Activated CD4-positive, alpha-beta memory T cell treated with anti-CD3 and anti-CD28 coated beads for 36 hours (primary cell): ENCODE measurements around the gene FER1L5. TPM values are rescaled to one million over a fixed set of nuclear protein-coding genes. Genes with fewer than 3 reads are reported as not detected.

Experiments
- CTCF ChIA-PET: fragments of 350-600 bp; sonication (Branson Sonifier 250); formaldehyde crosslinking; loops from one replicate; lab custom pipeline; 2021; ENCODE audit warnings: antibody characterized with exemption, inconsistent platforms; lab: Charles Lee
- POLR2A ChIA-PET: fragments of 350-600 bp; sonication (Branson Sonifier 250); formaldehyde crosslinking; loops from one replicate; lab custom pipeline; 2021; ENCODE audit warnings: antibody characterized with exemption; lab: Charles Lee
- DNase-seq: peaks from one replicate; pipeline ENCODE4 v3.0.0-alpha.2; 2020
- H3K27ac Mint-ChIP-seq: one replicate; pipeline ENCODE4 v1.8.0; 2021; ENCODE audit warnings: mixed read lengths
- H3K27me3 Mint-ChIP-seq: one replicate; pipeline ENCODE4 v1.8.0; 2021; ENCODE audit warnings: mixed read lengths
- H3K36me3 Mint-ChIP-seq: one replicate; pipeline ENCODE4 v1.8.0; 2021; ENCODE audit warnings: mixed read lengths
- H3K4me1 Mint-ChIP-seq: one replicate; pipeline ENCODE4 v1.8.0; 2021; ENCODE audit warnings: low read depth, mixed read lengths
- H3K4me3 Mint-ChIP-seq: one replicate; pipeline ENCODE4 v1.8.0; 2021; ENCODE audit warnings: mild to moderate bottlenecking, mixed read lengths
- H3K9me3 Mint-ChIP-seq: one replicate; pipeline ENCODE4 v1.8.0; 2021; ENCODE audit warnings: mixed read lengths
- intact Hi-C: fragments of 100-400 bp; cut with micrococcal nuclease; formaldehyde crosslinking; loops from one replicate; pipeline ENCODE4 v1.15.1; 2023
- total RNA-seq, 2 experiments: library from RNA; stranded (reverse); gene quantifications; one replicate each; pipeline ENCODE4 v1.2.3, GENCODE V29; 2021

FER1L5 gene
- total RNA-seq, 2 experiments from 2014 or later = not detected

DNA sequence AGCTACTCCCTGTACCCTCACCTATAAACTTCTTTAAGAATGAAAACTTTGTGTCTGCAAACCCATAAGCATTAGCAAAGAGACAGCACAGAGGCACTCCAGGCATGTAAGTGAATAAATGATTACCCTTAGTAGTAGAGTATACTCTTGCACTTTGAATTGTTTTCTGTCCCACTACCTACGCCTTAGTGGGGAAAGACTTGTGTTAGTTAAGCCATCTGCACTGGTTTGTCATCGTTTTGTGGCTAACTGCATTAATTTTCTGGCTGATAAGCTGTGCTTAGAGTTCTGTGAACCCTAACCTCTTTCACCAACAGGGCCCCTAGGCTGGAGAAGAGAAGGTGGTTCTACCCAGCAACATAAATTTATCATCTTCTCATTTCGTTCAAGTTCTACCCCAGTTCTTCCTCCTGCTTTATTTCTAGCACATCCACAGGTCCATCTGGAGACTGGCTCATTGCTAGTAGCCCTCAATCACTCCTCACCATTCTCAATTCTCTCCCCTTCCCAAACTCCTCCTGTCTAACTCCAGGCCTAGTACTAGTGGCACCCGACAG, 96.6 kb downstream of the FER1L5 start:
- Mint-ChIP-seq H3K4me1 (peaks cover 35% of the 10 kb centered on the region), H3K9me3 (no peaks in the 10 kb centered on the region), H3K27me3 (no peaks in the 10 kb centered on the region), H3K27ac (peak overlapping the region; percentile 52), H3K4me3 (peak overlapping the region; percentile 92), H3K36me3 (peaks cover 11% of the 10 kb centered on the region)
- intact Hi-C loops = no loop called here
- DNase-seq = no peak
- POLR2A ChIA-PET = interaction anchor here (1.5 kb wide), 1 partner anchor 22 kb away, joined by 4 read pairs; the partner anchor contains the start of gene CNNM4
- CTCF ChIA-PET = interaction anchor here (1.0 to 2.9 kb wide), 2 partner anchors 22 to 62 kb away, joined by 3 to 13 read pairs; partner anchors contain the start of gene CNNM4

DNA sequence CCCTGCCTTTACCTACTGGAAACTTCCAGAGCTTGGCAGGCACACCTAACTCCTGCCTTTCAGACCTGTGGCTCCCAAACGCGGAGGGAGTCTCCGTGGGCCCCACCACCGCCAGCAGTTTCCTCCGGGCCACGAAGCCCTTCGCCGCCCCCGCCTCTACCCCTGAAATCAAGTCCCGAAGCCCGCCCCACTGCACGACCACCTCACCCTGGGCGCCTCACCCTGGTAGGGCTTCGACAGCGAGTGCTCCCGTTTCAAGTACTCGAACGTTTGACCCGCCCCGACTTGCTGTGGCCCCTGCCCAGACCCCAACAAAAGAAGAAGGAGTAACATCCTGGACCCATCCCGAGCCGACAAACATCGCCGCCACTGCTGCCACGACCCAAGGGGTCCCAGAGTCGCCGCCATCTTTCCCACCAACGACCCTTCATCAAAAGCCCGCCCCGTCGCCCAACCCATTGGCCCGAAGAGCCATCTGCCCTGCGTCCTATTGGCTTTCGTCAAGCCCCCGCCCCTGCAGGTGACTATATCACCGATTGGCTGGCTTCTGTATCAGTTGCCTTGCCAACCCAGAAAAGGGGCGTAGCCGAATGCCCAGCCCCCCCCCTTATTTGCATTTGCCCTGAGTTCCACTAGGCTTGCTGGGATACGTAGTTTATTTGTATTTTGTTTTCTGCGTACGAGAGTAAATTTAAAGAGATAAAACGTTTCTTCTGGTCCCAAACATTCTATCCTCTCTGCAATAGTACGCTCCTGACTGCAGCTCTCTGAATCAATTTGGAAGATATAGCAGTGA, 97.3 kb downstream of the FER1L5 start, which contains the start of gene LMAN2L:
TSS of gene LMAN2L (minus strand) at position 432 of the 796 bp plus-strand sequence. CDS start at position 408, 24 bp downstream.
- CTCF ChIA-PET = interaction anchor here (2.9 kb wide), 1 partner anchor 21 kb away, joined by 13 read pairs; the partner anchor contains the start of gene CNNM4
- peaks cover 35% of the 10 kb centered on the region for H3K4me1 Mint-ChIP-seq
- H3K4me3 Mint-ChIP-seq = peak within 1 kb of the TSS; percentile 92
- no peaks in the 10 kb centered on the region for H3K27me3 Mint-ChIP-seq
- peak within 1 kb of the TSS; percentile 52 for H3K27ac Mint-ChIP-seq
- peak; percentile 99 for DNase-seq
- intact Hi-C loops = loop anchor here (1.0 kb wide), 3 partner anchors 20 to 103 kb away; partner anchors contain the start of gene CNNM4
- no peaks in the 10 kb centered on the region for H3K9me3 Mint-ChIP-seq
- POLR2A ChIA-PET = interaction anchor here (1.5 kb wide), 1 partner anchor 21 kb away, joined by 4 read pairs; the partner anchor contains the start of gene CNNM4
- H3K36me3 Mint-ChIP-seq = peaks cover 5% of the 10 kb centered on the region

DNA sequence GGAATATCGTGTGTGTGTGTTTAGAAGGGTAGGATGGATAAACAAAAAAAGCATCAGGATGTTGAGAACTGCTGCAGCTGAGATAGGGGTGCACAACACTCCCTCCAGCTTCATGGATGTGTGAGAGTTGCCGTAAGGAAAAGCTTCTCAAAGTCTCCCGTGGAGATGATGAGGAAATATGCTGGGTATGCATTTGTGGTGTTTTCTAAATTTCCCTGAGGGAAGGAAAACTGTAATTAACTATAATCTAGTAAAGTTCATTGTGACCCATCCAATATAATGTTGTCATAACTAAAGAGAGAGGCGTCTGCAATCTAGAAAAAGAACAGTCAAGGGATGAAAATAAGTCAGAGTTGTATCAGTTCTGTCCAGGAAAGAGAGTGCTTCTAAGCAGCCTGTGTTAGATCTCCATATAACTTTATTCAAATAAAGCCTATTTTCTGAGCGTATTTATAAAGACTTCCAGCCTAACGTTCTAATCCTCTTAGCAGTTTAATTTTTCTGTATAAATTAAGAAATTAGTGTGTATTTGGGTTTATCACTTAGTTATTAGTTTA, 104.6 kb downstream of the FER1L5 start:
- H3K9me3 Mint-ChIP-seq = no peaks in the 10 kb centered on the region
- H3K27me3 Mint-ChIP-seq = no peaks in the 10 kb centered on the region
- DNase-seq = no peak
- peaks cover 3% of the 10 kb centered on the region for H3K4me1 Mint-ChIP-seq
- ChIA-PET POLR2A (no interaction called here), CTCF (no interaction called here)
- H3K27ac Mint-ChIP-seq = no peak overlapping the region
- H3K4me3 Mint-ChIP-seq = no peak overlapping the region
- intact Hi-C loops = no loop called here
- no peaks in the 10 kb centered on the region for H3K36me3 Mint-ChIP-seq

DNA sequence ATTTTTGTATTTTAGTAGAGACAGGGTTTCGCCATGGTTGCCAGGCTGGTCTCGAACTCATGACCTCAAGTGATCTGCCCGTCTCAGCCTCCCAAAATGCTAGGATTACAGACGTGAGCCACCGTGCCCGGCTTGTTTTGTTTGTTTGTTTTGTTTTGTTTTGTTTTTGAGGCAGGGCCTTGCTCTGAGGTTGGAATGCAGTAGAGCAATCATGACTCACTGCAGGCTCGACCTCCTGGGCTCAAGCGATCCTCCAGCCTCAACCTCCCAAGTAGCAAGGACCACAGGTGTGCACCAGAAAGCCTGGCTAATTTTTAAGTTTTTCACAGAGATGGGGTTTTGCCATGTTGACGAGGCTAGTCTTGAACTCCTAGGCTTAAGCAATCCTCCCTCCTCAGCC, 109.2 kb downstream of the FER1L5 start:
- ChIA-PET POLR2A (no interaction called here), CTCF (no interaction called here)
- no peak overlapping the region for H3K4me3 Mint-ChIP-seq
- no peaks in the 10 kb centered on the region for H3K9me3 Mint-ChIP-seq
- no peak overlapping the region for H3K27ac Mint-ChIP-seq
- no peak for DNase-seq
- no peaks in the 10 kb centered on the region for H3K36me3 Mint-ChIP-seq
- intact Hi-C loops = no loop called here
- H3K4me1 Mint-ChIP-seq = no peaks in the 10 kb centered on the region
- H3K27me3 Mint-ChIP-seq = no peaks in the 10 kb centered on the region

DNA sequence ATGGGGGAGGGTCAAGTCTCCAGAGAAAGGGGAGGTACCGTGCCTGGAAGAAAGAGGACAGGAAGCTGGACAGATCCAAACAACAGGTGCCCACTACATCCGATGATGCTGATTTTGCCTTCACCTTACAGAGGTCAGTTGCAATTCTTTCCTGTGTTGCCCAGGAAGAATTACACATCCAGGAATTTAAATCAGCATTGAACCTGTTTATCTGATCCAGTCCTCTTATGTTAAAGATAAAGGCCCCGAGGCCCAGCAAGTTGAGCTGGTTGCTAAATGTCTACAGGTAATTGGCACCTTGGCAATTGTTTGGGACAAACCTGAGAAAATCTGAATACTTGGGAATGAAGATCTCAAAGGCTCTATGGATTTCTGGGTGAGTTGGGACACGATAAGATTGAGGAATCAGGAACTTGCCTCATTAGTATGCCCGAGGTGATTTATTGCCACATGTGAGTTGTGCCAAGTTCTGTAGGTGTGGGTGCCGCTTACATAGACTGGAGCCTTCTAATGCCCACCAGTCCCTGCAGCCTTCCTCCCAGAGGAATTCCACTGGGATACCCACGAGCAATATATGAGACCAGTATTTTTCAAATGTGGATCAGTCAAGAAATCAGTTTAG, 111.2 kb downstream of the FER1L5 start:
- H3K4me3 Mint-ChIP-seq = no peak overlapping the region
- POLR2A ChIA-PET = no interaction called here
- CTCF ChIA-PET = no interaction called here
- no peaks in the 10 kb centered on the region for H3K9me3 Mint-ChIP-seq
- peaks cover under 1% of the 10 kb centered on the region for H3K4me1 Mint-ChIP-seq
- intact Hi-C loops = no loop called here
- no peak for DNase-seq
- no peaks in the 10 kb centered on the region for H3K36me3 Mint-ChIP-seq
- H3K27me3 Mint-ChIP-seq = no peaks in the 10 kb centered on the region
- H3K27ac Mint-ChIP-seq = no peak overlapping the region

DNA sequence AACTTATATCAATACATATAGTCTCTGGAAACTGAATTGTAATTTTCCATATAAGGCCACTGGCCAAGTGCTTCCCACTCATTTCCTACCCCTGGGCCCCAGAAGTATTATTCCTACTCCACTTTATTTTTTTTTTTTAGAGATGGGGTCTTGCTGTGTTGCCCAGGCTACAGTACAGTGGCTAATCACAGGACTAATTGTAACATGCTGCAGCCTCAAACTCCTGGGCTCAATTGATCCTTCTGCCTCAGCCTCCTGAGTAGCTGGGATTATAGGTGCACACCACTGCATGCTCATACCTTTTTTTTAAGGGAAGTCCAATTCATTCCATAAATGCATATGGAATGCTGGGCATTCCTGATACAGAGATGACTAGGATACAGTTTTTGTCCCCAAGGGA, 111.8 kb downstream of the FER1L5 start:
- Mint-ChIP-seq H3K9me3 (no peaks in the 10 kb centered on the region), H3K27me3 (no peaks in the 10 kb centered on the region), H3K27ac (no peak overlapping the region), H3K4me1 (peaks cover 6% of the 10 kb centered on the region), H3K4me3 (no peak overlapping the region), H3K36me3 (no peaks in the 10 kb centered on the region)
- no peak for DNase-seq
- intact Hi-C loops = no loop called here
- POLR2A ChIA-PET = no interaction called here
- CTCF ChIA-PET = interaction anchor here (0.7 kb wide), 1 partner anchor 8 kb away, joined by 3 read pairs; no protein-coding TSS in a partner anchor

Other genes with a start within 250 kb of the FER1L5 start
- 1 to 10 TPM in 1 of 2 experiments, under 1 TPM in 1; 0.87 to 1.1 TPM for gene NEURL3, start 137.4 kb upstream of the FER1L5 start, total RNA-seq
- gene ARID5A, start 106.0 kb upstream of the FER1L5 start, total RNA-seq = 100 to 1,000 TPM; 260 to 266 TPM
- 10 to 100 TPM; 33.7 to 39.4 TPM for gene KANSL3, start 4.5 kb upstream of the FER1L5 start, total RNA-seq
- 1 to 10 TPM; 5.7 to 6.1 TPM for gene LMAN2L, start 97.3 kb downstream of the FER1L5 start, total RNA-seq
- gene CNNM4, start 118.1 kb downstream of the FER1L5 start, total RNA-seq = 1 to 10 TPM; 7.5 to 8.2 TPM
- gene CNNM3, start 173.5 kb downstream of the FER1L5 start, total RNA-seq = 10 to 100 TPM; 16.3 to 22.2 TPM
- gene ANKRD23, start 201.3 kb downstream of the FER1L5 start, total RNA-seq = 1 to 10 TPM; 5.8 to 7.6 TPM
- 10 to 100 TPM; 29.0 to 35.1 TPM for gene ANKRD39, start 215.3 kb downstream of the FER1L5 start, total RNA-seq
- 10 to 100 TPM; 13.9 to 18.8 TPM for gene SEMA4C, start 227.3 kb downstream of the FER1L5 start, total RNA-seq